ENCODE measurements around the gene ZNF764.

DNA sequence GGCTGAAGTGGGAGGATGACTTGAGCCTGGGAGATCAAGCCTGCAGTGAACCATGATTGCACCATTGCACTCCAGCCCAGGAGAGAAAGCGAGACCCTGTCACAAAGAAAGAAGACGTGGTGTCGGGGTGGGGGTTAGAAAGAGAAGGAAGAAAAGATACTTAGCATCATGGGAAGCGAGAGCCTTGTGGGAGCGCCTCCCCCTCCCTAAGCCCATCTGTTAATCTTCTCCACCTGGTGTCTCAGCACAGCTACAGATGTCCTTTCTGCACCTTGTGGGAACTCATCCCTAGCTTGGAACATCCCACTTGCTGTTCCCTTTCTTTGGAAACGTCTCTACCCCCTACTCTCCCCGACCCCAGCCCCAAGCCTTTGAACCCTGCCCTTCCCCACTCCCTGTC, 7.4 kb upstream of the ZNF764 start:
- TF ChIP-seq FOS (IDR thresholded peaks at IDR 0.05; ENCODE audit: extremely low read depth, insufficient read length) (no peak), NFE2L1 (tag; IDR thresholded peaks at IDR 0.05; ENCODE audit: borderline replicate concordance, low read depth) (no peak), MXI1 (IDR thresholded peaks at IDR 0.05; ENCODE audit: low read depth, low read length) (no peak), SP1 (CRISPR knock-in tag; IDR thresholded peaks at IDR 0.05) (no peak), JUNB (CRISPR knock-in tag; conservative IDR thresholded peaks at IDR 0.05) (no peak), ZFP91 (CRISPR knock-in tag; IDR thresholded peaks at IDR 0.05) (no peak), POLR2AphosphoS5 (IDR thresholded peaks at IDR 0.05; ENCODE audit: control insufficient read depth, insufficient read depth, low read depth, low read length) (no peak), ZNF507 (tag; conservative IDR thresholded peaks at IDR 0.05) (no peak), ZBTB7A (IDR thresholded peaks at IDR 0.05; ENCODE audit: borderline replicate concordance, control insufficient read depth, low read depth, low read length) (no peak), ETS1 (conservative IDR thresholded peaks at IDR 0.05; ENCODE audit: control insufficient read depth, low read depth, low read length) (no peak), CEBPB (tag; IDR thresholded peaks at IDR 0.05) (no peak)
- TF ChIP-seq, protein P1, sequence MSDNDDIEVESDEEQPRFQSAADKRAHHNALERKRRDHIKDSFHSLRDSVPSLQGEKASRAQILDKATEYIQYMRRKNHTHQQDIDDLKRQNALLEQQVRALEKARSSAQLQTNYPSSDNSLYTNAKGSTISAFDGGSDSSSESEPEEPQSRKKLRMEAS (CRISPR knock-in tag; IDR thresholded peaks at IDR 0.05): no peak

All from K562 (cell line).